ENCODE data around the gene AMDHD2.

AMDHD2 gene

GRCh38 chr16:2524339-2524938 lies 4.3 kb downstream of the AMDHD2 start (continued):
- TF ChIP-seq, protein P1, sequence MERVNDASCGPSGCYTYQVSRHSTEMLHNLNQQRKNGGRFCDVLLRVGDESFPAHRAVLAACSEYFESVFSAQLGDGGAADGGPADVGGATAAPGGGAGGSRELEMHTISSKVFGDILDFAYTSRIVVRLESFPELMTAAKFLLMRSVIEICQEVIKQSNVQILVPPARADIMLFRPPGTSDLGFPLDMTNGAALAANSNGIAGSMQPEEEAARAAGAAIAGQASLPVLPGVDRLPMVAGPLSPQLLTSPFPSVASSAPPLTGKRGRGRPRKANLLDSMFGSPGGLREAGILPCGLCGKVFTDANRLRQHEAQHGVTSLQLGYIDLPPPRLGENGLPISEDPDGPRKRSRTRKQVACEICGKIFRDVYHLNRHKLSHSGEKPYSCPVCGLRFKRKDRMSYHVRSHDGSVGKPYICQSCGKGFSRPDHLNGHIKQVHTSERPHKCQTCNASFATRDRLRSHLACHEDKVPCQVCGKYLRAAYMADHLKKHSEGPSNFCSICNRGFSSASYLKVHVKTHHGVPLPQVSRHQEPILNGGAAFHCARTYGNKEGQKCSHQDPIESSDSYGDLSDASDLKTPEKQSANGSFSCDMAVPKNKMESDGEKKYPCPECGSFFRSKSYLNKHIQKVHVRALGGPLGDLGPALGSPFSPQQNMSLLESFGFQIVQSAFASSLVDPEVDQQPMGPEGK (tag by site-specific recombination; IDR thresholded peaks at IDR 0.05) = no peak
- no peak for TF ChIP-seq ZNF837 (tag by site-specific recombination; IDR thresholded peaks at IDR 0.05)
- no peak for TF ChIP-seq ZNF121 (tag by site-specific recombination; IDR thresholded peaks at IDR 0.05)

- H3K4me1 ChIP-seq (ENCODE audit: control insufficient read depth, insufficient read depth, low read length) = no peaks in the 10 kb centered on the region
- peaks cover 0 to 87% of the 10 kb centered on the region in 2 experiments; a peak in 2 of 3 replicates for H3K36me3 ChIP-seq (ENCODE audit: control insufficient read depth in 2 of 2, insufficient read depth in 1 of 2, low read length in 2 of 2)
- TF ChIP-seq ZIC2 (tag by site-specific recombination; IDR thresholded peaks at IDR 0.05) = 0 out of 2 replicates have a peak, but pooled peaks have one; percentile 37
- TF ChIP-seq ZNF311 (tag by site-specific recombination; IDR thresholded peaks at IDR 0.05; ENCODE audit: borderline replicate concordance) = no peak
- no peak for TF ChIP-seq ZNF202 (tag by site-specific recombination; IDR thresholded peaks at IDR 0.05; ENCODE audit: borderline replicate concordance)
- TF ChIP-seq ZNF558 (tag by site-specific recombination; IDR thresholded peaks at IDR 0.05) = no peak
- TF ChIP-seq ZNF335 (tag by site-specific recombination; conservative IDR thresholded peaks at IDR 0.05) = no peak
- no peaks in the 10 kb centered on the region for H3K9me3 ChIP-seq (ENCODE audit: control insufficient read depth, insufficient read depth, low read depth, low read length)
- CTCF ChIA-PET = no interaction called here
- POLR2A ChIA-PET = no interaction called here
- H3K4me3 ChIP-seq (ENCODE audit: low read depth, low read length) = no peak overlapping the region
- no peak overlapping the region for H3K27ac ChIP-seq (ENCODE audit: extremely low read depth, low read depth, low read length)
These were observed 6.0 kb downstream of the AMDHD2 start for GRCh38 chr16:2526135-2526534.

DNA sequence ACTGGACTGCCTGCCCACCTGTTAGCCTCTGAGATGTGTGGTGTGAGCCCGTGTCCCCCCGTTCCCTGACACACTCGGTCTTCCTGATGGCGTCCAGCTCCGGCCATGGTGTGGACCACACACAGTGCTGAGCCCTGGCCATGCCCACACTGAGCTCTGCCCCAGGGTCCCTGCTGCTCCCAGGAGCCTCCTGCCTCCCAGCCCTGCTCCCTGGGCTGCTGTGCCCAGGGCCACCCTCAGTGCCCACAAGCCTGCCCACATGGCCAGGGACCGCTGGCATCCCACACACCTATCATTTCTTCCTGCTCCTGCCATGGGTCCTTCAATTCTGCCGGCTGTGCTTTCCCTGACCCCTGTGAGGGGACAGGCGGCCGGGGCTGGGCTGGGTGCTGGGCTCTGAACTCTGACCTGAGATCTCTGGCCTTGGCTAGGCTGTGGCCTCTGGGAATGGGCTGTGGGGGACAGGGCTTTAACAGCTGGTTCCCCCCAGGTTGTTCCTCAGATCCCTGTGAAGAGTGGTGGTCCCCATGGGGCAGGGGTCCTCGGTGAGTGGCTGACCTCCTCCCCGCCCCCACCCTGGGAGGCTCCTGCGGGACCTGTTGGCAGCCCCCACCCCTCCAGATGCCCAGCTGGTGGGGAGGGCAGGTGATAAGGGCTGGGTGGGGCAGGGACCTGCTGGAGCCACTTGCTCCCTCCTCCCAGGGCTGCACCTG lies 7.1 kb downstream of the AMDHD2 start:
- H3K27ac ChIP-seq (ENCODE audit: extremely low read depth, low read depth, low read length) = no peak overlapping the region
- CTCF ChIA-PET = no interaction called here
- H3K4me1 ChIP-seq (ENCODE audit: control insufficient read depth, insufficient read depth, low read length) = no peaks in the 10 kb centered on the region; the same call in 1 of the 2 replicates
- POLR2A ChIA-PET = no interaction called here
- TF ChIP-seq ZNF548 (tag by site-specific recombination; IDR thresholded peaks at IDR 0.05) (no peak), SCRT2 (tag by site-specific recombination; IDR thresholded peaks at IDR 0.05) (peak; percentile 32; the same call in 1 of the 2 replicates)
- TF ChIP-seq, protein P2, sequence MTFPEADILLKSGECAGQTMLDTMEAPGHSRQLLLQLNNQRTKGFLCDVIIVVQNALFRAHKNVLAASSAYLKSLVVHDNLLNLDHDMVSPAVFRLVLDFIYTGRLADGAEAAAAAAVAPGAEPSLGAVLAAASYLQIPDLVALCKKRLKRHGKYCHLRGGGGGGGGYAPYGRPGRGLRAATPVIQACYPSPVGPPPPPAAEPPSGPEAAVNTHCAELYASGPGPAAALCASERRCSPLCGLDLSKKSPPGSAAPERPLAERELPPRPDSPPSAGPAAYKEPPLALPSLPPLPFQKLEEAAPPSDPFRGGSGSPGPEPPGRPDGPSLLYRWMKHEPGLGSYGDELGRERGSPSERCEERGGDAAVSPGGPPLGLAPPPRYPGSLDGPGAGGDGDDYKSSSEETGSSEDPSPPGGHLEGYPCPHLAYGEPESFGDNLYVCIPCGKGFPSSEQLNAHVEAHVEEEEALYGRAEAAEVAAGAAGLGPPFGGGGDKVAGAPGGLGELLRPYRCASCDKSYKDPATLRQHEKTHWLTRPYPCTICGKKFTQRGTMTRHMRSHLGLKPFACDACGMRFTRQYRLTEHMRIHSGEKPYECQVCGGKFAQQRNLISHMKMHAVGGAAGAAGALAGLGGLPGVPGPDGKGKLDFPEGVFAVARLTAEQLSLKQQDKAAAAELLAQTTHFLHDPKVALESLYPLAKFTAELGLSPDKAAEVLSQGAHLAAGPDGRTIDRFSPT (tag by site-specific recombination; IDR thresholded peaks at IDR 0.05) = peak; percentile 66
- no peaks in the 10 kb centered on the region for H3K9me3 ChIP-seq (ENCODE audit: control insufficient read depth, insufficient read depth, low read depth, low read length)
- H3K36me3 ChIP-seq (ENCODE audit: control insufficient read depth in 2 of 2, insufficient read depth in 1 of 2, low read length in 2 of 2) = peaks cover 0 to 81% of the 10 kb centered on the region in 2 experiments; a peak in 2 of 3 replicates
- H3K4me3 ChIP-seq (ENCODE audit: low read depth, low read length) = no peak overlapping the region

DNA sequence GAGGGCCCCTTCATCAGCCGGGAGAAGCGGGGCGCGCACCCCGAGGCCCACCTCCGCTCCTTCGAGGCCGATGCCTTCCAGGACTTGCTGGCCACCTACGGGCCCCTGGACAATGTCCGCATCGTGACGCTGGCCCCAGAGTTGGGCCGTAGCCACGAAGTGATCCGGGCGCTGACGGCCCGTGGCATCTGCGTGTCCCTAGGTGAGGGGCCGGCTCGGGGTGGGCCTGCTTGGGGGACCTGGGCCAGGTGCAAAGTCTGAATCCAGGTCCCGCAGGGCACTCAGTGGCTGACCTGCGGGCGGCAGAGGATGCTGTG lies 7.6 kb downstream of the AMDHD2 start:
- CTCF ChIA-PET = no interaction called here
- POLR2A ChIA-PET = no interaction called here
- H3K9me3 ChIP-seq (ENCODE audit: control insufficient read depth, insufficient read depth, low read depth, low read length) = no peaks in the 10 kb centered on the region
- H3K27ac ChIP-seq (ENCODE audit: extremely low read depth, low read depth, low read length) = no peak overlapping the region
- no peak overlapping the region for H3K4me3 ChIP-seq (ENCODE audit: low read depth, low read length)
- peaks cover 0 to 76% of the 10 kb centered on the region in 2 experiments; a peak in 2 of 3 replicates for H3K36me3 ChIP-seq (ENCODE audit: control insufficient read depth in 2 of 2, insufficient read depth in 1 of 2, low read length in 2 of 2)
- peaks cover 3% of the 10 kb centered on the region; the same call in 1 of the 2 replicates for H3K4me1 ChIP-seq (ENCODE audit: control insufficient read depth, insufficient read depth, low read length)
- TF ChIP-seq, protein P3, sequence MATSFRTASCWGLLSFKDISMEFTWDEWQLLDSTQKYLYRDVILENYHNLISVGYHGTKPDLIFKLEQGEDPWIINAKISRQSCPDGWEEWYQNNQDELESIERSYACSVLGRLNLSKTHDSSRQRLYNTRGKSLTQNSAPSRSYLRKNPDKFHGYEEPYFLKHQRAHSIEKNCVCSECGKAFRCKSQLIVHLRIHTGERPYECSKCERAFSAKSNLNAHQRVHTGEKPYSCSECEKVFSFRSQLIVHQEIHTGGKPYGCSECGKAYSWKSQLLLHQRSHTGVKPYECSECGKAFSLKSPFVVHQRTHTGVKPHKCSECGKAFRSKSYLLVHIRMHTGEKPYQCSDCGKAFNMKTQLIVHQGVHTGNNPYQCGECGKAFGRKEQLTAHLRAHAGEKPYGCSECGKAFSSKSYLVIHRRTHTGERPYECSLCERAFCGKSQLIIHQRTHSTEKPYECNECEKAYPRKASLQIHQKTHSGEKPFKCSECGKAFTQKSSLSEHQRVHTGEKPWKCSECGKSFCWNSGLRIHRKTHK (tag by site-specific recombination; IDR thresholded peaks at IDR 0.05) = no peak
- TF ChIP-seq, protein P4, sequence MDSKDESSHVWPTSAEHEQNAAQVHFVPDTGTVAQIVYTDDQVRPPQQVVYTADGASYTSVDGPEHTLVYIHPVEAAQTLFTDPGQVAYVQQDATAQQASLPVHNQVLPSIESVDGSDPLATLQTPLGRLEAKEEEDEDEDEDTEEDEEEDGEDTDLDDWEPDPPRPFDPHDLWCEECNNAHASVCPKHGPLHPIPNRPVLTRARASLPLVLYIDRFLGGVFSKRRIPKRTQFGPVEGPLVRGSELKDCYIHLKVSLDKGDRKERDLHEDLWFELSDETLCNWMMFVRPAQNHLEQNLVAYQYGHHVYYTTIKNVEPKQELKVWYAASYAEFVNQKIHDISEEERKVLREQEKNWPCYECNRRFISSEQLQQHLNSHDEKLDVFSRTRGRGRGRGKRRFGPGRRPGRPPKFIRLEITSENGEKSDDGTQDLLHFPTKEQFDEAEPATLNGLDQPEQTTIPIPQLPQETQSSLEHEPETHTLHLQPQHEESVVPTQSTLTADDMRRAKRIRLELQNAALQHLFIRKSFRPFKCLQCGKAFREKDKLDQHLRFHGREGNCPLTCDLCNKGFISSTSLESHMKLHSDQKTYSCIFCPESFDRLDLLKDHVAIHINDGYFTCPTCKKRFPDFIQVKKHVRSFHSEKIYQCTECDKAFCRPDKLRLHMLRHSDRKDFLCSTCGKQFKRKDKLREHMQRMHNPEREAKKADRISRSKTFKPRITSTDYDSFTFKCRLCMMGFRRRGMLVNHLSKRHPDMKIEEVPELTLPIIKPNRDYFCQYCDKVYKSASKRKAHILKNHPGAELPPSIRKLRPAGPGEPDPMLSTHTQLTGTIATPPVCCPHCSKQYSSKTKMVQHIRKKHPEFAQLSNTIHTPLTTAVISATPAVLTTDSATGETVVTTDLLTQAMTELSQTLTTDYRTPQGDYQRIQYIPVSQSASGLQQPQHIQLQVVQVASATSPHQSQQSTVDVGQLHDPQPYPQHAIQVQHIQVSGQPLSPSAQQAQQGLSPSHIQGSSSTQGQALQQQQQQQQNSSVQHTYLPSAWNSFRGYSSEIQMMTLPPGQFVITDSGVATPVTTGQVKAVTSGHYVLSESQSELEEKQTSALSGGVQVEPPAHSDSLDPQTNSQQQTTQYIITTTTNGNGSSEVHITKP (tag by site-specific recombination; IDR thresholded peaks at IDR 0.05) = no peak
- TF ChIP-seq, protein P5, sequence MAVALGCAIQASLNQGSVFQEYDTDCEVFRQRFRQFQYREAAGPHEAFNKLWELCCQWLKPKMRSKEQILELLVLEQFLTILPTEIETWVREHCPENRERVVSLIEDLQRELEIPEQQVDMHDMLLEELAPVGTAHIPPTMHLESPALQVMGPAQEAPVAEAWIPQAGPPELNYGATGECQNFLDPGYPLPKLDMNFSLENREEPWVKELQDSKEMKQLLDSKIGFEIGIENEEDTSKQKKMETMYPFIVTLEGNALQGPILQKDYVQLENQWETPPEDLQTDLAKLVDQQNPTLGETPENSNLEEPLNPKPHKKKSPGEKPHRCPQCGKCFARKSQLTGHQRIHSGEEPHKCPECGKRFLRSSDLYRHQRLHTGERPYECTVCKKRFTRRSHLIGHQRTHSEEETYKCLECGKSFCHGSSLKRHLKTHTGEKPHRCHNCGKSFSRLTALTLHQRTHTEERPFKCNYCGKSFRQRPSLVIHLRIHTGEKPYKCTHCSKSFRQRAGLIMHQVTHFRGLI (tag by site-specific recombination; IDR thresholded peaks at IDR 0.05) = no peak
- TF ChIP-seq ZNF843 (tag by site-specific recombination; IDR thresholded peaks at IDR 0.05) = no peak
- TF ChIP-seq ZNF311 (tag by site-specific recombination; IDR thresholded peaks at IDR 0.05; ENCODE audit: borderline replicate concordance) = no peak
- no peak for TF ChIP-seq KLF7 (tag by site-specific recombination; IDR thresholded peaks at IDR 0.05; ENCODE audit: borderline replicate concordance)
- no peak for TF ChIP-seq ZNF248 (tag by site-specific recombination; IDR thresholded peaks at IDR 0.05)
